ENCODE data around the gene MED15. TPM values are rescaled to one million over a fixed set of nuclear protein-coding genes. Genes with fewer than 3 reads are reported as not detected.
A peak's percentile ranks its signal among the peaks of the same experiment; 100 is the strongest.

The MED15 gene
- total RNA-seq, 2 experiments from 2014 or later, result 94.7 to 108 TPM

DNA sequence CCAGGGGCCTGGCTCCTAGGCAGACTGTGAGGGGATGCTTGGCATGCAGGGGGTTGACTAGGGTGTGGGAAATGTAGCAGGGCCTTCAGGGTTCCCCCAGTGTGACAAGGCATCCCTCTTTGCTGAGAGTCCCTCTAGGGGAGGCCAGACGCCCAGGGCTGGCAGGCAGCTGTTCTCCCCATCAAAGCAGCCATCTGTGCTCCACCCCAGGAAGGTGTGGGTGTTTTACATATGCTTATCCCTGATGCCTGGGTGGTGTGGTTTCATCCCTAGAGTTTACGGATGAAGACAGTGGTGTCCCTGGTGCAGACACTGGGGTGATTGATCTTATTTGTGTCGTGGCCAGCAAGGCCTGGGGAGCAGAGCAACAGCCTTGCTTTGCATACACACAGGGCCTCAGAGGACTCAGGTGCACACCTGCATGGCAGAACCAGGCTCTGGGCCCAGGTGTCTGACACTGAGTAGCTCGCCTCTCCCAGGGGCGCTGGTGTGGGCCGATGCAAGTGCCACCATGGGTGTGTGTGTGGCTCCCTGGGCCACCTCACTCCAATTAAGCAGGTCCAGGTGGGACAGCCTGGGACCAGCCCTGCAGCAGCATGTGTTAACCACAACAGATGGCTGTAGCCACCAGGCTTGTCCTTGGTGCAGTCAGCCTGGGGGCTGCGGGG is 74.2 kb downstream of the MED15 start:
- no peaks in the 10 kb centered on the region for H3K27me3 Mint-ChIP-seq (ENCODE audit: low read depth)
- peaks cover 18% of the 10 kb centered on the region for H3K36me3 Mint-ChIP-seq (ENCODE audit: low read depth)
- CTCF ChIA-PET, result interaction anchor here (0.5 to 1.2 kb wide), 2 partner anchors 17 to 85 kb away, joined by 3 read pairs; no protein-coding TSS in a partner anchor
- peaks cover 24% of the 10 kb centered on the region for H3K4me1 Mint-ChIP-seq (ENCODE audit: low read depth)
- intact Hi-C loops (cut with micrococcal nuclease), result no loop called here
- H3K9me3 Mint-ChIP-seq, result no peaks in the 10 kb centered on the region
- no peak overlapping the region for H3K4me3 Mint-ChIP-seq
- DNase-seq, result no peak
- no peak overlapping the region for H3K27ac Mint-ChIP-seq

DNA sequence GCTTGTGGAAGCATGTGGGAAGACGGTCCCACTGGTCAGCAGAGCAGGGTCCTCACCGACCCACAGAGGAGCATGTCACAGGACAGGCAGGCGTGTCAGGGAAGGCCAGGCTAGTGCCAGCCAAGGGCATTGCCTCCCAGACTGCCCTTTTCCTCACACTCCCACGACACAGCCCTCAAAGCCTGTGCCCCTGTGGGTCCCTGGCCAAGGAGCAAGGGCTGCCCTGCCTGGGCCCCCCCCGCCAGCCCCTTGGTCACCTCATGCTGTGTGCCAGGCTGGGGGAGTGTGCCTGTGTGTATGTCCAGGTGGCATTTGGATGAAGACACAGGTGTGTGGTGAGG is 74.7 kb downstream of the MED15 start:
- intact Hi-C loops (cut with micrococcal nuclease), result no loop called here
- peaks cover 21% of the 10 kb centered on the region for H3K4me1 Mint-ChIP-seq (ENCODE audit: low read depth)
- no peaks in the 10 kb centered on the region for H3K27me3 Mint-ChIP-seq (ENCODE audit: low read depth)
- CTCF ChIA-PET, result interaction anchor here (0.5 to 1.2 kb wide), 2 partner anchors 18 to 85 kb away, joined by 3 read pairs; no protein-coding TSS in a partner anchor
- H3K4me3 Mint-ChIP-seq, result no peak overlapping the region
- peaks cover 18% of the 10 kb centered on the region for H3K36me3 Mint-ChIP-seq (ENCODE audit: low read depth)
- no peak overlapping the region for H3K27ac Mint-ChIP-seq
- H3K9me3 Mint-ChIP-seq, result no peaks in the 10 kb centered on the region
- no peak for DNase-seq

DNA sequence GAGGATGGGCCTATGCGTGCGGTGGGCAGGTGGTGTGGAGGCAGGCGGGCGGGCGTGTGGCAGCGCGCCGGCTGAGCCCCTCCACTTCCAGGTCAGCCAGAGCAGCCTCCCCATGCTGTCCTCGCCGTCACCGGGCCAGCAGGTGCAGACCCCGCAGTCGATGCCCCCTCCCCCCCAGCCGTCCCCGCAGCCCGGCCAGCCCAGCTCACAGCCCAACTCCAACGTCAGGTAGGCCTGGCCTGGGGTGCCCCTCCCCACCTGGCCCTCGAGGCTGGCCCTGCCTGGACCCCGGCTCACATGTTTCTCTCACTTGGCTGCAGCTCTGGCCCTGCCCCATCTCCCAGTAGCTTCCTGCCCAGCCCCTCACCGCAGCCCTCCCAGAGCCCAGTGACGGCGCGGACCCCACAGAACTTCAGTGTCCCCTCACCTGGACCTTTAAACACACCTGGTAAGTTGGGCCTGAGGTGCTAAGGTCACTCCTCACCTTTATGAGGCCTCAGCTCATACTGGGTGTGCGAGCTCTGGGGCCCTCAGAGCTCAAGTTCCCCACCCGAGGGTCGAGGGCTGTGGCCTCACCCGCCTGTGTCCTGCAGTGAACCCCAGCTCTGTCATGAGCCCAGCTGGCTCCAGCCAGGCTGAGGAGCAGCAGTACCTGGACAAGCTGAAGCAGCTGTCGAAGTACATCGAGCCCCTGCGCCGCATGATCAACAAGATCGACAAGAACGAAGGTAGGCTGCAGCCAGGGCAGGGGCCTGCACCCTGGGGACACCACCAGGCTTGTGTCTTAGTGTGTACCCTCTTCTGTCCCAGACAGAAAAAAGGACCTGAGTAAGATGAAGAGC is 75.3 kb downstream of the MED15 start:
- H3K4me1 Mint-ChIP-seq (ENCODE audit: low read depth), result peaks cover 21% of the 10 kb centered on the region
- CTCF ChIA-PET, result interaction anchor here (0.8 to 2.3 kb wide), 3 partner anchors 10 to 31 kb away, joined by 3 to 8 read pairs (median 5); no protein-coding TSS in a partner anchor
- no peaks in the 10 kb centered on the region for H3K9me3 Mint-ChIP-seq
- no peaks in the 10 kb centered on the region for H3K27me3 Mint-ChIP-seq (ENCODE audit: low read depth)
- H3K36me3 Mint-ChIP-seq (ENCODE audit: low read depth), result peaks cover 18% of the 10 kb centered on the region
- intact Hi-C loops (cut with micrococcal nuclease), result no loop called here
- no peak overlapping the region for H3K4me3 Mint-ChIP-seq
- DNase-seq, result no peak
- H3K27ac Mint-ChIP-seq, result no peak overlapping the region

DNA sequence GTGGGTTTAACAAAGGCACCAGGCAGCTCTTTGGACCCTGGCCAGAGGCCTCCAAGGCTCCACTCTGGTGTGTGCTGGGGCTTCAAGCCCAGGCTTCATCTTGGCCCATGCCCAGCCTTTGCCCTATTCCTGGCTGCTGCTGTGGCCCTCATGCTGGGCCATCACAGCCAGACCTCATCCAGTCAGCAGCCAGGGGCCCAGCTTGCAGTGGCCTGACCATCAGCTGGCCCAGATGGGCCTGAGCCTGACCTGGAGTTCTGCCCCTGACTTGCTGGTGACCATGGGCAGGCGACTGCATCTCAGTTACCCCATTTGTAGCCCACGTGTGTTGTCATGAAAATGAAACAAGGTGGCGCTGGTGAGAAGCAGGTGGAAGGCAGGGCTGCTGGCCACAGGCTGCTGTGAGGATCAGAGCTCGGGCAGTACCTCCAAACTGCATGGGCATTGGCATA is 76.1 kb downstream of the MED15 start:
- Mint-ChIP-seq H3K36me3 (ENCODE audit: low read depth) (peaks cover 14% of the 10 kb centered on the region), H3K27ac (no peak overlapping the region), H3K4me3 (no peak overlapping the region), H3K4me1 (ENCODE audit: low read depth) (peaks cover 20% of the 10 kb centered on the region), H3K27me3 (ENCODE audit: low read depth) (no peaks in the 10 kb centered on the region), H3K9me3 (no peaks in the 10 kb centered on the region)
- no peak for DNase-seq
- CTCF ChIA-PET, result interaction anchor here (0.8 to 2.3 kb wide), 3 partner anchors 11 to 31 kb away, joined by 3 to 8 read pairs (median 5); no protein-coding TSS in a partner anchor
- intact Hi-C loops (cut with micrococcal nuclease), result no loop called here

DNA sequence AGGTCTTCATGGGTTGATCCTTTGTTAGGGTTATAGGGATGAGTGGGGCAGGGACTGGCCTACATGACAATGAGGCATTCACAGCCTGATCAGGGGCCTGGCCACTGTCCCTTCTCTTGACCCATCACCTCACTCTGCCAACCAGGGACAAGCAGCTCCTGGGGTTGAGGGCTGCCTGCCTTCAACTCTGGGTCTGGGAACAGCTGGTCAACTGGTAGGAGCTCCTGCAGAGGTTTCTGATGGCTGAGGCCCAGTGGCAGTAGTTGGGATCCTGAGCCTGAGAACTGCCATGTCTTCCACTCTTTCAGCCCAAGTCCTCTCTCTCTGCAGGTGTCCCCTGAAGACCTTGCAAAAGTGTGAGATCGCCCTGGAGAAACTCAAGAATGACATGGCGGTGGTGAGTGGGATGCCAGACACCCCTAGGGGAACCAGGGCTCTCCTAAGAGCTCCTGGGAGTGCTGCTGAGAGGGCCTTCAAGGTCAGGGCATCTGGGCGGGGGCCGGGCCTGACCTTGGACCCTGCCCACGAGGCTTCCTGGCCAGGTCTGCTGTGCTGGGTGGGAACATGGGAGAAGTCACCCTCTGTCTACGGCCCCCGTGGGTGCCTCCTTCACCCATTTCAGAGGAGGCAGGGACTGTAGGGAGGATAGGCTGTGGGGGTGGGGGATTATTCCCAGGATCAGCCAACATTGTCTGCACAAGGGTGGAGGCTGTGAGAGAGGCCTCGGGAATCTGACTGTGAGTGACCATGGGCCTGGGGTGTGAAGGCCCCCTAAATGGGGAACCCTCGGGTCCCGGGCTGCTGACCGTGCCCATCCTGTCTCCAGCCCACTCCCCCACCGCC is 76.8 kb downstream of the MED15 start:
- DNase-seq, result no peak
- no peaks in the 10 kb centered on the region for H3K9me3 Mint-ChIP-seq
- H3K27me3 Mint-ChIP-seq (ENCODE audit: low read depth), result no peaks in the 10 kb centered on the region
- peaks cover 12% of the 10 kb centered on the region for H3K36me3 Mint-ChIP-seq (ENCODE audit: low read depth)
- CTCF ChIA-PET, result interaction anchor here (2.3 kb wide), 1 partner anchor 12 kb away, joined by 8 read pairs; no protein-coding TSS in a partner anchor
- no peak overlapping the region for H3K4me3 Mint-ChIP-seq
- H3K4me1 Mint-ChIP-seq (ENCODE audit: low read depth), result peaks cover 14% of the 10 kb centered on the region
- H3K27ac Mint-ChIP-seq, result no peak overlapping the region
- intact Hi-C loops (cut with micrococcal nuclease), result no loop called here

DNA sequence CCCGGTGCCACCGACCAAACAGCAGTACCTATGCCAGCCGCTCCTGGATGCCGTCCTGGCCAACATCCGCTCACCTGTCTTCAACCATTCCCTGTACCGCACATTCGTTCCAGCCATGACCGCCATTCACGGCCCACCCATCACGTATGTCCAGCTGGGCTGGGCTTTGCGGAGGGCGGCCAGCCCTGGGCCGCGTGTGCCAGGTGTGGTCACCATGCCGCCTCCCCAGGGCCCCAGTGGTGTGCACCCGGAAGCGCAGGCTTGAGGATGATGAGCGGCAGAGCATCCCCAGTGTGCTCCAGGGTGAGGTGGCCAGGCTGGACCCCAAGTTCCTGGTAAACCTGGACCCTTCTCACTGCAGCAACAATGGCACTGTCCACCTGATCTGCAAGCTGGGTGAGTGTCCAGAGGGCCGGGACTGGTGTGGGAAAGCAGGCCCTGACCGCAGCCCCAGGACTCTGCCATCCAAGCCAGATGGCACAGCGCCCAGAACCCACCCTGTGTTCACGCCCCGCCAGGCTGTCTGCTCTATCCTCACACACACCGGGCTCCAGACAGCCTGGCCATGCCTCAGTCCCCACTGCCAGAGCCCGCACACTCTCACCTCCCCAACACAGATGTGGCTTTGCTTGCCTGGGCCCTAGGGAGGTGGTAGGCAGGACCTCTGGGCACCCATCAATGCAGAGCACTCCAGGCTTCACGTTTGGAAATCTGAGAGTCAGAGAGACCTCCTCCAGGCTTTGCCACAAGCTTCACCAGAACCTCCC is 77.6 kb downstream of the MED15 start:
- Mint-ChIP-seq H3K4me1 (ENCODE audit: low read depth) (peaks cover 8% of the 10 kb centered on the region), H3K36me3 (ENCODE audit: low read depth) (peaks cover 9% of the 10 kb centered on the region), H3K9me3 (no peaks in the 10 kb centered on the region), H3K4me3 (no peak overlapping the region), H3K27ac (no peak overlapping the region), H3K27me3 (ENCODE audit: low read depth) (no peaks in the 10 kb centered on the region)
- intact Hi-C loops (cut with micrococcal nuclease), result no loop called here
- DNase-seq, result no peak
- CTCF ChIA-PET, result interaction anchor here (0.8 to 2.3 kb wide), 2 partner anchors 13 to 23 kb away, joined by 3 to 8 read pairs; no protein-coding TSS in a partner anchor

DNA sequence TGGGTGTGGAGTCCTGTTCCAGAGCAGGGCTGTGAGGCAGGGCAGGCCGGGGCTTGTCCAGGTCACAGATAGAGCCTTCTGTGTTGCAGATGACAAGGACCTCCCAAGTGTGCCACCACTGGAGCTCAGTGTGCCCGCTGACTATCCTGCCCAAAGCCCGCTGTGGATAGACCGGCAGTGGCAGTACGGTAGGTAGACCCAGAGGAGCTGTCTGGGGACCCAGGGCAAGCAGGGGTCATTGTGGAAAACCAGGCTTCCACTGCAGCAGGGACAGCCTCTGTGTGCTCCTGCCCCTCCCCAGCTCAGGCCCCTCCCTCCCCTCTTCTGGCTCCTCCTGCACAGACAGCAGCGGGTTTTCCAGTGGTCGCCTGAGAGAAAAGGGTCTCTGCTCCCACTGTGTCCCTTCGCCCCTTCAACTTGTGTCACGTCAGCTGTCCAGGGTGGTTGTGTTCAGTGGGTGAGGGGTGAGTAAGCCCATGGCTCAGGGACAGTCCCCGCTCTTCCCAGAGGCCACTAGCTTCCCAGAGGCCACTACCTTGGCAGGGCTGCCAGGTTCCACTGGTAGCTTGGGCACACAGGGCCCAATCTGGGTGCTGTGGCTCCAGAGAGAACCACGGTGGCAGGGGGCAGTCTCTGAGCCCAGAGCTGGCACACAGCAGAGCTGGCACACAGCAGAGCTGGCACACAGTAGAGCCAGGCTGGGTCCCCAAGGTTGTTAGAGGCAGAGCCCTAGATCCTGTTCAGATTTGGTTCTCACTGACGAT is 78.4 kb downstream of the MED15 start:
- intact Hi-C loops (cut with micrococcal nuclease), result no loop called here
- H3K27me3 Mint-ChIP-seq (ENCODE audit: low read depth), result no peaks in the 10 kb centered on the region
- DNase-seq, result no peak
- H3K4me1 Mint-ChIP-seq (ENCODE audit: low read depth), result peaks cover under 1% of the 10 kb centered on the region
- H3K4me3 Mint-ChIP-seq, result no peak overlapping the region
- peaks cover 9% of the 10 kb centered on the region for H3K36me3 Mint-ChIP-seq (ENCODE audit: low read depth)
- CTCF ChIA-PET, result interaction anchor here (0.8 to 1.5 kb wide), 2 partner anchors 21 to 24 kb away, joined by 3 to 4 read pairs; no protein-coding TSS in a partner anchor
- H3K9me3 Mint-ChIP-seq, result no peaks in the 10 kb centered on the region
- H3K27ac Mint-ChIP-seq, result peak overlapping the region; percentile 13

DNA sequence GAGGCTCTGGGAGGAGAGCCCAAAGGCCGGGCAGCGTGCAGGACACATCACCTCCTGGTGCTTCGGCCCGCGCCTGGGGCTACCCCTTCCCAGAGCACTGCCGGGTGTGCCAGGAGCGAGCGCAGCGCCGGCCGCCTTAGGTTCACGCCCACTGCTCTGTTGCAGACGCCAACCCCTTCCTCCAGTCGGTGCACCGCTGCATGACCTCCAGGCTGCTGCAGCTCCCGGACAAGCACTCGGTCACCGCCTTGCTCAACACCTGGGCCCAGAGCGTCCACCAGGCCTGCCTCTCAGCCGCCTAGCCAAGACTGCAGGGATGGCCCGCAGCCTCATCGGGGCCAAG is 79.0 kb downstream of the MED15 start:
- H3K36me3 Mint-ChIP-seq (ENCODE audit: low read depth), result peaks cover 9% of the 10 kb centered on the region
- H3K27me3 Mint-ChIP-seq (ENCODE audit: low read depth), result no peaks in the 10 kb centered on the region
- CTCF ChIA-PET, result interaction anchor here (1.5 kb wide), 1 partner anchor 22 kb away, joined by 4 read pairs; no protein-coding TSS in a partner anchor
- DNase-seq, result no peak
- no peaks in the 10 kb centered on the region for H3K9me3 Mint-ChIP-seq
- no peaks in the 10 kb centered on the region for H3K4me1 Mint-ChIP-seq (ENCODE audit: low read depth)
- no peak overlapping the region for H3K27ac Mint-ChIP-seq
- intact Hi-C loops (cut with micrococcal nuclease), result no loop called here
- no peak overlapping the region for H3K4me3 Mint-ChIP-seq

DNA sequence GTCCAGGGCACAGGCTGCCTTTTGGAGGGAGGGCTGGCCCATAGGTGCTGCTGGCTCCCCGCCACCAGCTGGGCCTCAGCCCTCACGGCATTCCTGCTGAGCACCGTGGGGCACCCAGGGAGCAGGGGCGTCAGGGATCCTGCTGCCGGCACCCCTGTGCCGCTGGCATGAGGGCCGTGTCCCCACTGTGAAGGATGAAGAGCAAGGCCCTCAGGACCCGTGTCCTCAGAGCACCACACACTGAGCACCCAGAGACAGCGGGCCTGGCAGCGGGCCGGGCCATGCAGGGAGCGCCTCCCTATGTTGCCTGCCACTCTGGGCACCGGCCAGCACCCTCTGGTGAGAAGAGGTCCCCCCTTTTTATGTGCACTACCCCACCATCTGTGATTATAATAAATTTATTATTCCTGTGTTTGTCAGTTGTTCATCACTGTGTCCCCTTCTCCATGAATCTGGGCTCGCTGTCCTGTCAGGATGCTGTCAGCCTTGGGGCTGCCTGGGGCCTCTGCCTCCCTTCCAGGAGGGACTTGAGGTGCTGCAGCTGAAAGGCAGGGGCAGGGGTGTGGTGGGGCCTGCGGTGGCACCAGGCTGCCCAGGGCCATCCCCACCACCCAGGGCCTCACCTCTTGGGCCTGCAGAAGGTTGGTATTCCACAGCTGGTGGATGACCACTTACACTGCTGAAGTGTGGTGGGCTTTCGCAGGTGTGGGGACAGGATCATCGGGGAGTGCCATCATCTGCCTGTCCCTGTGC is 80.0 kb downstream of the MED15 start:
- no peak for DNase-seq
- intact Hi-C loops (cut with micrococcal nuclease), result no loop called here
- Mint-ChIP-seq H3K4me3 (no peak overlapping the region), H3K27me3 (ENCODE audit: low read depth) (no peaks in the 10 kb centered on the region), H3K4me1 (ENCODE audit: low read depth) (no peaks in the 10 kb centered on the region), H3K9me3 (no peaks in the 10 kb centered on the region), H3K36me3 (ENCODE audit: low read depth) (peaks cover 9% of the 10 kb centered on the region), H3K27ac (no peak overlapping the region)
- CTCF ChIA-PET, result interaction anchor here (1.5 kb wide), 1 partner anchor 23 kb away, joined by 4 read pairs; no protein-coding TSS in a partner anchor

DNA sequence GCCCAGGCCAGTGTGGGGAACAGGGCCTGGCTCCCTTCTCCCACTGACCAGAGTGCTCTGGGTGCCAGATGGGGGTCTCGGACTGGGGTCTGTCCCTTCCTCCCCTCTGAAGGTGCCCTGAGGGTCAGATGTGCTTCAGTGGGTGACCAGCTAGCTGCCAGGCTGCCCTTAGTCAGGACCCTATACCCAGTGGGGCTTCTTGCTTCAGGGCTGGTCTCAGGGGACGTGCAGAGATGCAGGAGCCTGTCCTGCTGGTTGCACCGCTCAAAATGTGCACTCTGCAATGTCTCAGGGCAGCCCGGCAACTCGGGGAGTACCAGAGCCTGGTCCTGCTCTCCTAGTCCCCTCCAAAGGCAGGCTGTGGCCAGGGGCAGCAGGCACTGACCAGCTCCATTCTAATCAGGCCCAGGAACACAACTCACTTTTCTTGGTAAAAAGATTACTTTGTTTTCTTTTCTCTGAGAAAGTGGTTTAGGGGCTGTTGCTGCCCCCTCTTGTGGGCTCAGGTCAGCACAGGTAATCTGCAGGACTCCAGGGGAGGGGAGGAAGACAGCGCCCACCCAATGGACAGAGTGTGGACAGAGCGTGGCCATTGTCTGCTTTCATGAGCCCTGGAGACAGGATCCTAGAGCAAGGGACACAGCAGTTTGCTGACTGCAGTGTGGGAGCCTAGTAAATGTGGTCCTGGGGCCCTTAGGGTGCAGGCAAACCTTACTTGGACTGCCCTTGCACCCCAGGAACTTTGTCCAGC is 80.9 kb downstream of the MED15 start:
- no peak overlapping the region for H3K27ac Mint-ChIP-seq
- intact Hi-C loops (cut with micrococcal nuclease), result no loop called here

More for the DNA sequence above, 80.9 kb downstream of the MED15 start:
- no peak overlapping the region for H3K4me3 Mint-ChIP-seq
- no peaks in the 10 kb centered on the region for H3K27me3 Mint-ChIP-seq (ENCODE audit: low read depth)
- H3K36me3 Mint-ChIP-seq (ENCODE audit: low read depth), result peaks cover 9% of the 10 kb centered on the region
- no peaks in the 10 kb centered on the region for H3K9me3 Mint-ChIP-seq
- DNase-seq, result no peak
- CTCF ChIA-PET, result no interaction called here
- H3K4me1 Mint-ChIP-seq (ENCODE audit: low read depth), result no peaks in the 10 kb centered on the region
